Heart right ventricle (tissue), 16 donors: Measurements from ENCODE around the gene KDM6A. TPM values are rescaled to one million over a fixed set of nuclear protein-coding genes. Genes with fewer than 3 reads are reported as not detected.

ENCODE experiments used
- ATAC-seq, 8 donors: fragments of 200-7000 bp; cut with Tn5 transposase; one replicate each; pipeline ENCODE4 v1.9.1; 2020; ENCODE audit warnings: mild to moderate bottlenecking in 8 of 8, moderate library complexity in 8 of 8, moderate number of reproducible peaks in 1 of 8
- DNase-seq, 2 donors: peaks; one replicate each; pipeline ENCODE4 v3.0.0-alpha.2; 2020
- H3K27ac ChIP-seq, 10 donors: fragments of 200-600 bp; sonication (generic) in 2 of 10; one replicate each; pipeline versions ENCODE4 v1.5.0 to v1.8.0; 2020 to 2022; ENCODE audit warnings: mild to moderate bottlenecking in 3 of 10
- H3K27me3 ChIP-seq, 7 donors: fragments of 200-600 bp; one replicate each; pipeline ENCODE4 v1.8.0; 2021 to 2022; ENCODE audit warnings: mild to moderate bottlenecking in 2 of 7
- H3K36me3 ChIP-seq, 9 donors: fragments of 200-600 bp; sonication (generic) in 1 of 9; one replicate each; pipeline versions ENCODE4 v1.5.0 to v1.8.0; 2020 to 2022; ENCODE audit warnings: mild to moderate bottlenecking in 2 of 9
- H3K4me1 ChIP-seq, 9 donors: fragments of 200-600 bp; sonication (generic) in 1 of 9; one replicate each; pipeline versions ENCODE4 v1.5.0 to v1.8.0; 2020 to 2022; ENCODE audit warnings: mild to moderate bottlenecking in 4 of 9
- H3K4me3 ChIP-seq, 10 donors: fragments of 200-600 bp; sonication (generic) in 2 of 10; one replicate each; pipeline versions ENCODE4 v1.5.0 to v1.8.0; 2020 to 2022; ENCODE audit warnings: mild to moderate bottlenecking in 7 of 10, moderate library complexity in 2 of 10
- H3K9me3 ChIP-seq, 11 donors: fragments of 200-600 bp in 10 of 11; sonication (generic) in 2 of 11; one replicate each; pipeline versions ENCODE4 v1.5.0 to v1.8.0; 2013 to 2022; ENCODE audit warnings: mild to moderate bottlenecking in 2 of 11, control low read depth in 1 of 11, moderate library complexity in 1 of 11
- CTCF ChIP-seq, 9 donors: fragments of 200-600 bp; sonication (generic) in 2 of 9; IDR thresholded peaks; one replicate each; pipeline versions ENCODE4 v1.5.0 to v1.8.0; 2021 to 2022; ENCODE audit warnings: antibody characterized with exemption in 9 of 9, mild to moderate bottlenecking in 5 of 9, moderate library complexity in 1 of 9
- WGBS, 2 donors: extraction: QIAGEN DNeasy Blood & Tissue Kit; methylation state at CpG; one replicate each; pipeline ENCODE4 v1.1.7; 2013; ENCODE audit warnings: inconsistent platforms in 1 of 2; 5-methylcytosine and 5-hydroxymethylcytosine counted together
- intact Hi-C, 10 donors: fragments of 100-400 bp; cut with DNase I; formaldehyde crosslinking; loops; one replicate each; pipeline versions ENCODE4 v1.11.1 to v1.14.2; 2022
- polyA plus RNA-seq, 2 donors: library from polyadenylated mRNA; stranded (reverse); fragments of 200-250 nt; gene quantifications; one replicate each; pipeline ENCODE4 v1.2.3, GENCODE V29; 2013
- total RNA-seq, 10 donors: library from RNA; stranded (reverse); fragmentation: NEBNext Ultra II Directional in 3 of 10; extraction: Animal tissue kit (Norgen Biotek cat#: 25700) in 3 of 10; gene quantifications; one replicate each; pipeline versions ENCODE4 v1.2.1 to v1.2.4, GENCODE V29; 2021 to 2023
- donor health status: Arrhythmogenic right ventricular cardiomyopathy.
- donor health status: ischemic (EF 13 %, LVEDD 7.1; RV severe dilation, severe dysfunction).
- donor health status: healthy with polysubstance abuse.
- donor health status: DM: no; HTN: yes; CAD: no.
- donor health status: DM: no; HTN: no; CAD: no.
- donor health status: ischemic (EF 25% LVEDD 6.9; RV normal size, moderate dysfunction).
- donor health status: ischemic (EF 25% LVEDD 5.7; RV mildly dilated, moderate dysfunction).
- donor health status: healthy.
- donor health status: DM: yes; HTN: yes; CAD: no.
- donor health status: Ischemic cardiomyopathy.
- donor health status: ischemic (EF 35%, LVEDD 5.7; RV mildly dilated, moderate dysfunction).
- donor health status: nonischemic (EF 11% LVEDD 7.7; RV severe dilation, severe dysfunction).
- donor health status: DM: yes; HTN: yes; CAD: no.
- donor health status: PGD.
- donor health status: ischemic (EF 29% LVEDD 5.4; RV normal size, mild dysfunction).
- donor health status: nonischemic (EF 23%, LVEDD 6.1; RV moderate dilation, normal function).

The KDM6A gene
- total and polyA plus RNA-seq, 12 donors, result 3.8 to 21.2 (median 11.8) TPM

- Histone ChIP-seq H3K4me3 (no peak overlapping the region), H3K27me3 (no peaks in the 10 kb centered on the region), H3K9me3 (no peaks in the 10 kb centered on the region), H3K27ac (no peak overlapping the region), H3K4me1 (peaks cover 2 to 65% (median 41%) of the 10 kb centered on the region in 9 donors), H3K36me3 (no peaks in the 10 kb centered on the region)
- DNase-seq (no peak), ATAC-seq (peak in 1 of 8 donors; percentile 37)
- intact Hi-C loops, result loop anchor here in 2 of 10 donors (10.0 kb wide), 1 partner anchor 79 kb away; the partner anchor contains the start of gene KDM6A (in 2 of the 2)
- TF ChIP-seq CTCF (IDR thresholded peaks at IDR 0.05), result no peak
- WGBS, 2 donors, result 49 to 56% methylated on average over 11 of the region's 11 CpGs
Observed at GRCh38 chrX:44953734-44954502, 80.9 kb downstream of the KDM6A start.

- intact Hi-C loops, result loop anchor here in 2 of 10 donors (10.0 kb wide), 1 partner anchor 80 kb away; the partner anchor contains the start of gene KDM6A (in 2 of the 2)
- ATAC-seq (no peak), DNase-seq (no peak)
- Histone ChIP-seq H3K27me3 (no peaks in the 10 kb centered on the region), H3K36me3 (no peaks in the 10 kb centered on the region), H3K4me1 (peaks cover 3 to 68% (median 38%) of the 10 kb centered on the region in 9 donors), H3K9me3 (no peaks in the 10 kb centered on the region), H3K4me3 (no peak overlapping the region), H3K27ac (no peak overlapping the region)
- no peak for TF ChIP-seq CTCF (IDR thresholded peaks at IDR 0.05)
- 46 to 61% methylated on average over 3 of the region's 3 CpGs for WGBS, 2 donors
Observed at GRCh38 chrX:44954562-44954961, 81.6 kb downstream of the KDM6A start.

GRCh38 chrX:44957848-44958247, 84.9 kb downstream of the KDM6A start:
- Histone ChIP-seq H3K36me3 (peaks cover 0 to 3% (median 0%) of the 10 kb centered on the region in 9 donors), H3K27ac (no peak overlapping the region), H3K4me3 (no peak overlapping the region), H3K9me3 (no peaks in the 10 kb centered on the region), H3K4me1 (peaks cover 3 to 78% (median 39%) of the 10 kb centered on the region in 9 donors), H3K27me3 (no peaks in the 10 kb centered on the region)
- ATAC-seq, result no peak
- no peak for DNase-seq
- 92 to 94% methylated on average over 2 of the region's 2 CpGs for WGBS, 2 donors
- intact Hi-C loops, result loop anchor here in 2 of 10 donors (10.0 kb wide), 1 partner anchor 83 kb away; the partner anchor contains the start of gene KDM6A (in 2 of the 2)
- TF ChIP-seq CTCF (IDR thresholded peaks at IDR 0.05), result no peak

- ATAC-seq (peak in 1 of 8 donors; percentile 55), DNase-seq (no peak)
- Histone ChIP-seq H3K27me3 (no peaks in the 10 kb centered on the region), H3K9me3 (no peaks in the 10 kb centered on the region), H3K27ac (no peak overlapping the region), H3K36me3 (peaks cover 0 to 6% (median 0%) of the 10 kb centered on the region in 9 donors), H3K4me1 (peaks cover 3 to 71% (median 35%) of the 10 kb centered on the region in 9 donors), H3K4me3 (no peak overlapping the region)
- 58 to 81% methylated on average over 1 of the region's 1 CpG for WGBS, 2 donors
- TF ChIP-seq CTCF (IDR thresholded peaks at IDR 0.05), result no peak
- intact Hi-C loops, result loop anchor here in 2 of 10 donors (10.0 kb wide), 1 partner anchor 84 kb away; the partner anchor contains the start of gene KDM6A (in 2 of the 2)
Observed at GRCh38 chrX:44958480-44958879, 85.5 kb downstream of the KDM6A start.
